ENCODE measurements around the gene A1BG. TPM values are rescaled to one million over a fixed set of nuclear protein-coding genes. Genes with fewer than 3 reads are reported as not detected.

A1BG gene
- total and polyA plus RNA-seq, 2 of the 13 experiments (the other 11 are each of a cell fraction or from before 2014, with no cell fraction given) = 14.7 to 41.4 TPM

- no peak for TF ChIP-seq ZFAT (CRISPR knock-in tag; conservative IDR thresholded peaks at IDR 0.05)
- no peak for TF ChIP-seq ZBED4 (CRISPR knock-in tag; IDR thresholded peaks at IDR 0.05; ENCODE audit: borderline replicate concordance)
- TF ChIP-seq ZFYVE20 (CRISPR knock-in tag; IDR thresholded peaks at IDR 0.05; ENCODE audit: borderline replicate concordance, low read depth) = no peak
- peak; percentile 26; the same call in 1 of the 2 replicates for TF ChIP-seq ZBTB38 (CRISPR knock-in tag; IDR thresholded peaks at IDR 0.05)
- TF ChIP-seq CREBL2 (CRISPR knock-in tag; IDR thresholded peaks at IDR 0.05; ENCODE audit: borderline replicate concordance) = no peak
- peak; percentile 75 for TF ChIP-seq REPIN1 (CRISPR knock-in tag; IDR thresholded peaks at IDR 0.05; ENCODE audit: borderline replicate concordance, low read depth)
- peak; percentile 68; the same call in 1 of the 2 replicates for TF ChIP-seq ZNF33B (CRISPR knock-in tag; IDR thresholded peaks at IDR 0.05)
- TF ChIP-seq REL (CRISPR knock-in tag; conservative IDR thresholded peaks at IDR 0.05) = no peak
- TF ChIP-seq PRMT3 (CRISPR knock-in tag; IDR thresholded peaks at IDR 0.05; ENCODE audit: borderline replicate concordance, low read depth) = no peak
- TF ChIP-seq ZFP91 (CRISPR knock-in tag; IDR thresholded peaks at IDR 0.05; ENCODE audit: borderline replicate concordance) = peak; percentile 79
- TF ChIP-seq ZNF678 (CRISPR knock-in tag; IDR thresholded peaks at IDR 0.05) = 0 out of 2 replicates have a peak, but pooled peaks have one; percentile 21
- TF ChIP-seq NFKB2 (CRISPR knock-in tag; IDR thresholded peaks at IDR 0.05; ENCODE audit: borderline replicate concordance) = no peak
- peak; percentile 55 for TF ChIP-seq ZNF574 (CRISPR knock-in tag; IDR thresholded peaks at IDR 0.05)
- TF ChIP-seq CREB1 (IDR thresholded peaks at IDR 0.05) = peak; percentile 90
- peak; percentile 90 for TF ChIP-seq CREB1 (CRISPR knock-in tag; IDR thresholded peaks at IDR 0.05)
- 0 out of 2 replicates have a peak, but pooled peaks have one; percentile 27 for TF ChIP-seq MXD3 (CRISPR knock-in tag; IDR thresholded peaks at IDR 0.05)
- TF ChIP-seq IRF1 (CRISPR knock-in tag; IDR thresholded peaks at IDR 0.05; ENCODE audit: low read depth) = no peak
Observed at GRCh38 chr19:58400916-58401839, 47.9 kb upstream of the A1BG start (continued).
